ENCODE measurements around the gene FYB1. TPM values are rescaled to one million over a fixed set of nuclear protein-coding genes. Genes with fewer than 3 reads are reported as not detected.
A peak's percentile ranks its signal among the peaks of the same experiment; 100 is the strongest.

The FYB1 gene
- total RNA-seq, 4 donors from 2014 or later: 2.8 to 14.1 (median 11.9) TPM

DNA sequence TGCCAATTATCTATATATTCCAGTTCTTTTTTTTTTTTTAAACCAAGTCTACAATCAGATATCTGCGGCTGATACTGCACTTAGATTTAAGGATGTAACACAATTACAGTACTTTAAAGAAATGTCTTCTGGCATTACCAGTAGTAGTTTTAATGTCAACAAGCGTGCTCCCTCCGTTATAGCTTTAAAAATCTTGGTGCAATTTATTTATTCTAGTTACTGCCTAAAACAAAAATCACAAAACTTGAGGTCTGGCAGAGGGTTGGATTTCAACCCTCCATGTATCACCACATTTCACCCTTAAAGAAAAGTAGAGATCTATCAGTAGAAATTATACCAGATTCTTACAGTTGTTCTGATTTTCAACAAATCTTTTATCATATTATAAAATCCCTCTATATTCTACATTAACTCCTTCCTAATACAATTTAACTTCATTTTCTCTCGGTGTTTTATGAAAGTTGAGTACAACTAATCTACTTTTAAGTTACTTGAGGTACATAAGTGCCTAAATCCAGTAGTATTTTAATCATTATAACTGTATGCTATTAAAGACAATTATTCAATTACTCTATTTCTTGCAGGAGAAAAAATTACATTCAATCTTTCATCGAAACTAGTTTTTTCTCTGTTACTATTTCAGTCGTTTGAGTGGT is 143.1 kb downstream of the FYB1 start:
- Histone ChIP-seq H3K9me3 (no peaks in the 10 kb centered on the region), H3K27me3 (no peaks in the 10 kb centered on the region), H3K4me3 (no peak overlapping the region), H3K36me3 (no peaks in the 10 kb centered on the region), H3K27ac (peak overlapping the region in 2 of 4 donors; percentile 26 to 98), H3K4me1 (peaks cover 0 to 49% (median 16%) of the 10 kb centered on the region in 3 donors)
- intact Hi-C loops (cut with DNase I): no loop called here
- 68 to 71% methylated on average over 6 of the region's 6 CpGs for WGBS, 2 donors
- DNase-seq: no peak
- TF ChIP-seq POLR2A (IDR thresholded peaks at IDR 0.05) (no peak), CTCF (IDR thresholded peaks at IDR 0.05) (no peak)

GRCh38 chr5:39074017-39074814 is 145.1 kb downstream of the FYB1 start, which contains the start of gene RICTOR:
Gene RICTOR (minus strand): TSS chr5:39074399. CDS start chr5:39074377, 22 bp downstream.
- Histone ChIP-seq H3K4me3 (peak within 1 kb of the TSS; percentile 90 to 99 (median 96)), H3K9me3 (no peaks in the 10 kb centered on the region), H3K36me3 (no peaks in the 10 kb centered on the region), H3K4me1 (peaks cover 0 to 50% (median 17%) of the 10 kb centered on the region in 3 donors), H3K27me3 (no peaks in the 10 kb centered on the region), H3K27ac (peak within 1 kb of the TSS; percentile 98 to 99 (median 98))
- 0% methylated on average over 1 to 15 of the region's 94 CpGs for WGBS, 2 donors
- TF ChIP-seq CTCF (IDR thresholded peaks at IDR 0.05) (no peak), POLR2A (IDR thresholded peaks at IDR 0.05) (peak in 2 of 4 donors; percentile 35 to 79)
- DNase-seq: peak; percentile 48
- intact Hi-C loops (cut with DNase I): no loop called here

DNA sequence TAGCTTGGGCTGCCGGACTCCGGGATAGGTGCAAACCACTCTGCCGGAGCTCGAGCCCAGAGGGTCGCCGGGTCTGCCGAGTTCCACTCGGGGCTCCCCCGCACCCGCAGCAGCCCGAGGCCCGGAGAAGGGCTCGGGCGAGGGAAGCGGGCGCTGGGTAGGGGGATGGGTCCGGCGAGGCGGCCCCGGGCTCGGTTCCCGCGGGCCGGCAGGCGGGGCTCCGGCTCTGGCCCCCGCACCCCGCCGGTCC is 145.7 kb downstream of the FYB1 start:
- Histone ChIP-seq H3K4me3 (peak overlapping the region; percentile 90 to 99 (median 96)), H3K27me3 (no peaks in the 10 kb centered on the region), H3K4me1 (peaks cover 0 to 50% (median 17%) of the 10 kb centered on the region in 3 donors), H3K9me3 (no peaks in the 10 kb centered on the region), H3K27ac (peak overlapping the region; percentile 98 to 99 (median 98)), H3K36me3 (peaks cover 0 to 2% (median 0%) of the 10 kb centered on the region in 3 donors)
- DNase-seq: no peak
- intact Hi-C loops (cut with DNase I): no loop called here
- no CpG with 5 or more reads among the region's 29 CpGs for WGBS, 2 donors
- TF ChIP-seq POLR2A (IDR thresholded peaks at IDR 0.05): no peak
- TF ChIP-seq CTCF (IDR thresholded peaks at IDR 0.05): no peak

- Histone ChIP-seq H3K4me3 (peak overlapping the region; percentile 90 to 99 (median 96)), H3K4me1 (peaks cover 0 to 50% (median 17%) of the 10 kb centered on the region in 3 donors), H3K9me3 (no peaks in the 10 kb centered on the region), H3K27ac (peak overlapping the region; percentile 98 to 99 (median 98)), H3K27me3 (no peaks in the 10 kb centered on the region), H3K36me3 (peaks cover 0 to 7% (median 0%) of the 10 kb centered on the region in 3 donors)
- intact Hi-C loops (cut with DNase I): no loop called here
- DNase-seq: no peak
- TF ChIP-seq POLR2A (IDR thresholded peaks at IDR 0.05): peak in 1 of 4 donors; percentile 12
- TF ChIP-seq CTCF (IDR thresholded peaks at IDR 0.05): no peak
- 3 to 8% methylated on average over 18 to 25 of the region's 27 CpGs for WGBS, 2 donors
Measured at GRCh38 chr5:39072925-39073766, 146.2 kb downstream of the FYB1 start.

Data from esophagus squamous epithelium (tissue), 5 donors.